HEK293 (cell line): Measurements from ENCODE around the gene BHLHE41.

Experiments
- CTCF ChIA-PET: fragments of 350-600 bp; formaldehyde crosslinking; extraction: SDS; loops from one replicate; lab custom pipeline; 2021; ENCODE audit warnings: antibody characterized with exemption; lab: Yijun Ruan, JAX
- POLR2A ChIA-PET: fragments of 300-600 bp; formaldehyde crosslinking; extraction: SDS; loops from one replicate; lab custom pipeline; 2020; ENCODE audit warnings: antibody characterized with exemption, inconsistent platforms; lab: Yijun Ruan, JAX
- H3K27ac ChIP-seq: fragments of 200-500 bp; sonication (Bioruptor generic); 2 replicates; pipeline ENCODE4 v1.5.1; 2014; ENCODE audit warnings: low read depth, low read length, control low read depth, inconsistent platforms; ENCODE audit errors: extremely low read depth
- H3K36me3 ChIP-seq, 2 experiments: fragments of 200-500 bp in 1 of 2; sonication (Bioruptor generic) in 1 of 2; 1 replicate in 1 of 2; 2 replicates in 1 of 2; pipeline ENCODE4 v1.5.1; 2014 to 2017; ENCODE audit warnings: inconsistent platforms in 2 of 2, low read length in 2 of 2; ENCODE audit not compliant: control insufficient read depth in 2 of 2, insufficient read depth in 1 of 2
- H3K4me1 ChIP-seq: fragments of 200-500 bp; sonication (Bioruptor generic); 2 replicates; pipeline ENCODE4 v1.5.1; 2014; ENCODE audit warnings: mild to moderate bottlenecking, low read length, inconsistent platforms; ENCODE audit not compliant: control insufficient read depth, insufficient read depth
- H3K4me3 ChIP-seq: 2 replicates; pipeline ENCODE4 v1.5.1; 2011; ENCODE audit warnings: low read depth, mild to moderate bottlenecking, control low read depth, low read length, moderate library complexity
- H3K9me3 ChIP-seq: fragments of 200-500 bp; sonication (Bioruptor generic); 2 replicates; pipeline ENCODE4 v1.5.1; 2014; ENCODE audit warnings: low read depth, low read length, inconsistent platforms; ENCODE audit not compliant: control insufficient read depth, insufficient read depth
- EGR2 ChIP-seq: fragments of 450-650 bp; formaldehyde crosslinking; IDR thresholded peaks from 2 replicates; pipeline ENCODE4 v1.5.1; 2016; ENCODE audit warnings: low read depth, missing biosample characterization, missing genetic modification characterization
- PRDM10 ChIP-seq: fragments of 450-650 bp; formaldehyde crosslinking; IDR thresholded peaks from 2 replicates; pipeline ENCODE4 v1.5.1; 2016; ENCODE audit warnings: missing biosample characterization, missing genetic modification characterization
- ZBTB20 ChIP-seq: fragments of 450-650 bp; formaldehyde crosslinking; IDR thresholded peaks from 2 replicates; pipeline ENCODE4 v1.5.1; 2016; ENCODE audit warnings: missing biosample characterization, missing genetic modification characterization
- ZBTB44 ChIP-seq: fragments of 450-650 bp; IDR thresholded peaks from 2 replicates; pipeline ENCODE4 v1.5.1; 2018; ENCODE audit warnings: missing biosample characterization, mild to moderate bottlenecking, missing genetic modification characterization
- ZFP41 ChIP-seq: fragments of 450-650 bp; formaldehyde crosslinking; IDR thresholded peaks from 2 replicates; pipeline ENCODE4 v1.5.1; 2016; ENCODE audit warnings: missing biosample characterization, missing genetic modification characterization, borderline replicate concordance
- ZFP69B ChIP-seq: fragments of 450-650 bp; formaldehyde crosslinking; IDR thresholded peaks from 2 replicates; pipeline ENCODE4 v1.5.1; 2016; ENCODE audit warnings: missing biosample characterization, missing genetic modification characterization
- ZNF488 ChIP-seq: fragments of 450-650 bp; formaldehyde crosslinking; IDR thresholded peaks from 2 replicates; pipeline ENCODE4 v1.5.1; 2016; ENCODE audit warnings: missing biosample characterization, missing genetic modification characterization
- ZNF514 ChIP-seq: fragments of 450-650 bp; formaldehyde crosslinking; IDR thresholded peaks from 2 replicates; pipeline ENCODE4 v1.5.1; 2016; ENCODE audit warnings: missing biosample characterization, missing genetic modification characterization
- ZNF621 ChIP-seq: fragments of 450-650 bp; formaldehyde crosslinking; IDR thresholded peaks from 2 replicates; pipeline ENCODE4 v1.5.1; 2017; ENCODE audit warnings: missing biosample characterization, missing genetic modification characterization
- ZNF639 ChIP-seq: fragments of 450-650 bp; formaldehyde crosslinking; IDR thresholded peaks from 2 replicates; pipeline ENCODE4 v1.5.1; 2016; ENCODE audit warnings: missing biosample characterization, missing genetic modification characterization

Gene BHLHE41

GRCh38 chr12:26124446-26125399 lies at the start of gene BHLHE41 (continued):
- TF ChIP-seq PRDM10 (tag by site-specific recombination) (peak; percentile 81), ZNF514 (tag by site-specific recombination) (no peak), ZFP41 (tag by site-specific recombination) (no peak), ZBTB20 (tag by site-specific recombination) (peak; percentile 41), ZNF621 (tag by site-specific recombination) (no peak)

GRCh38 chr12:26172946-26173552 lies 48.2 kb upstream of the BHLHE41 start:
- no peak for TF ChIP-seq EGR2 (tag by site-specific recombination)
- no peak for TF ChIP-seq ZNF639 (tag by site-specific recombination)
- TF ChIP-seq ZFP69B (tag by site-specific recombination): no peak
- TF ChIP-seq, all 188 proteins: peak for 0
- Histone ChIP-seq H3K9me3 (no peaks in the 10 kb centered on the region), H3K4me1 (no peaks in the 10 kb centered on the region), H3K27ac (no peak overlapping the region), H3K36me3 (no peaks in the 10 kb centered on the region), H3K4me3 (no peak overlapping the region)
- POLR2A ChIA-PET: no interaction called here
- CTCF ChIA-PET: no interaction called here

GRCh38 chr12:26172539-26172938 lies 47.7 kb upstream of the BHLHE41 start:
- no peaks in the 10 kb centered on the region for H3K36me3 ChIP-seq
- ChIA-PET POLR2A (no interaction called here), CTCF (no interaction called here)
- H3K4me3 ChIP-seq: no peak overlapping the region
- no peaks in the 10 kb centered on the region for H3K4me1 ChIP-seq
- H3K27ac ChIP-seq: no peak overlapping the region
- no peaks in the 10 kb centered on the region for H3K9me3 ChIP-seq
- TF ChIP-seq ZNF488 (tag by site-specific recombination): no peak
- 0 out of 2 replicates have a peak, but pooled peaks have one; percentile 15 for TF ChIP-seq ZBTB44 (tag by site-specific recombination)
